Omental fat pad (tissue), 4 donors: ENCODE results near the gene AGBL4. TPM values are rescaled to one million over a fixed set of nuclear protein-coding genes. Genes with fewer than 3 reads are reported as not detected.
"Not testable (repeated sequence)": the region's sequence is repeated elsewhere in the genome, so short reads cannot be mapped to it uniquely, and the experiment has no call there.

Source experiments
- ATAC-seq: fragments of 150-250 bp; one replicate; pipeline ENCODE4 v1.9.1; 2016; ENCODE audit warnings: mild to moderate bottlenecking, moderate library complexity; ENCODE audit not compliant: low FRiP score
- DNase-seq: peaks from one replicate; pipeline ENCODE4 v3.0.0-alpha.2; 2019; ENCODE audit warnings: low spot score
- CTCF ChIP-seq, 3 donors: fragments of 450-650 bp; IDR thresholded peaks; one replicate each; pipeline ENCODE4 v1.5.1; 2016 to 2017; ENCODE audit warnings: antibody characterized with exemption in 3 of 3, mild to moderate bottlenecking in 3 of 3, moderate library complexity in 2 of 3
- total RNA-seq, 4 donors: library from RNA; depleted of rRNA; stranded (reverse); fragments of >200 nt; gene quantifications; one replicate each; pipeline ENCODE4 v1.1.0, GENCODE V29; 2016

Gene AGBL4
- total RNA-seq, 4 donors from 2014 or later: 0.31 to 1.1 (median 0.50) TPM

GRCh38 chr1:49297783-49298182, 726.0 kb downstream of the AGBL4 start:
- DNase-seq (no peak), ATAC-seq (no peak)
- TF ChIP-seq CTCF (IDR thresholded peaks at IDR 0.05): no peak

DNA sequence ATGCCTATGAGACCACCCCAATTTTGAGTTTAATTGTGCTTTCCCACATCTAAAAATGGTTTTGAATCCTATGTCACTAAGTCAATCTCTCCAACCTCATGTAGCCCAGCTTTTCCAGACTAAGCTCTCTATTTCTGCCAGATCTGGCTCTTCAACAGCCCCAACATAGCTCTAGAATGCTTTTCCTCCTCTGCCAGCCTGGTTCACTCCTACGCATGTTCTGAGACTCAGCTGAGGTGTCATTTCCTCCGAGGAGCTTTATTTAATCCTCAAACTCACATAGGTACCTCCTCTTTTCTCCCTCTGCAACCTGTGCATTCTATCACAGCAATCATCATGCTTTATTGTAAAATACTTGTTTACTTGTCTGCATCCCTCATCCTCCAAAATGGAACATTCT, 729.2 kb downstream of the AGBL4 start:
- ATAC-seq: no peak
- TF ChIP-seq CTCF (IDR thresholded peaks at IDR 0.05): no peak
- DNase-seq: no peak

DNA sequence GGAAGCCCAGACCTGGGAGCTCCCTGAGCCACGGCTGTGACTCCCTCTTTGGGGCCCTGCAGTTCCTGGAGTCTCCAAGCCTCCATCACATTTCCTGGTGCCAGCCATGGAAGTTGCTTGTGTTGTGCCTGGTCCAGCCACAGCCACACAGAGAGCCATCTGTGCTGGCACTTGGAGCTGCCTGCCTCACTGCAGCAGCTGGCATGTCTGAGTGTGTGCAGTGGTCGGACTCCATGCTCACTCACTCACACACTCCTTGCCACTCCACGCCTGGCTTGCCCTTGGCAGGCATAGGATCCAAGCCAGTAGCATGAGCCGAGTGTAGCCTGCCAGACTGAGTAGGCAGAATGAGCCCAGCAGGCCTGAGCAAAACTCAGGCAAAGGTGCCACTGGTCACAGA, 730.7 kb downstream of the AGBL4 start:
- no peak for ATAC-seq
- no peak for TF ChIP-seq CTCF (IDR thresholded peaks at IDR 0.05)
- DNase-seq: no peak

- ATAC-seq, DNase-seq: not testable (repeated sequence)
These were observed 766.3 kb downstream of the AGBL4 start for GRCh38 chr1:49257211-49258049.

DNA sequence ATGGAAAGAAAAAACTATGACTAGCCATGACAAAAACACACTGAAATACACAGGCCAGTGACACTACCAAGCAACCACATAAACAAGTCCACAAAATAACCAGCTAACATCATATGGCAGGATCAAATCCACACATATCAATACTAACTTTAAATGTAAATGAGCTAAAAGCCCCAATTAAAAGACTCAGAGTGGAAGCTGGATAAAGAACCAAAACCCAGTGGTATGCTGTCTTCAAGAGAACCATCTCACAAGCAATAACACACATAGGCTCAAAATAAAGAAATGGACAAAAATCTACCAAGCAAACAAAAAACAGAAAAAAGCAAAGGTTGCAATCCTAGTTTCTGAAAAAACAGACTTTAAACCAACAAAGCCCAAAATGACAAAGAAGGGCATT, 770.8 kb downstream of the AGBL4 start:
- TF ChIP-seq CTCF (IDR thresholded peaks at IDR 0.05): no peak
- no peak for DNase-seq
- no peak for ATAC-seq

GRCh38 chr1:49251019-49251784, 772.6 kb downstream of the AGBL4 start:
- no peak for DNase-seq
- no peak for ATAC-seq
- no peak for TF ChIP-seq CTCF (IDR thresholded peaks at IDR 0.05)

- no peak for TF ChIP-seq CTCF (IDR thresholded peaks at IDR 0.05)
- DNase-seq (no peak), ATAC-seq (no peak)
These were observed 783.0 kb downstream of the AGBL4 start for GRCh38 chr1:49240709-49241221.
